Rectal smooth muscle tissue (tissue), 1 donor: ENCODE measurements around the gene LSR.
A peak's percentile ranks its signal among the peaks of the same experiment; 100 is the strongest.
"Not testable (repeated sequence)": the region's sequence is repeated elsewhere in the genome, so short reads cannot be mapped to it uniquely, and the experiment has no call there.

Experiments
- H3K27ac ChIP-seq: one replicate; pipeline ENCODE4 v1.7.0; 2013; ENCODE audit warnings: low read depth, low read length, inconsistent platforms
- H3K27me3 ChIP-seq: one replicate; pipeline ENCODE4 v1.7.0; 2013; ENCODE audit warnings: low read length; ENCODE audit not compliant: control insufficient read depth, insufficient read depth
- H3K36me3 ChIP-seq: one replicate; pipeline ENCODE4 v1.7.0; 2013; ENCODE audit warnings: low read length; ENCODE audit not compliant: control insufficient read depth, insufficient read depth
- H3K4me1 ChIP-seq: one replicate; pipeline ENCODE4 v1.7.0; 2013; ENCODE audit warnings: low read length; ENCODE audit not compliant: control insufficient read depth, insufficient read depth
- H3K4me3 ChIP-seq: one replicate; pipeline ENCODE4 v1.7.0; 2013; ENCODE audit warnings: low read length
- H3K9ac ChIP-seq: one replicate; pipeline ENCODE4 v1.7.0; 2013; ENCODE audit warnings: low read length

LSR gene

GRCh38 chr19:35239597-35239996 lies 9.2 kb upstream of the LSR start:
- not testable (repeated sequence) for H3K9ac ChIP-seq, H3K36me3 ChIP-seq, H3K4me3 ChIP-seq, H3K27ac ChIP-seq, H3K4me1 ChIP-seq, H3K27me3 ChIP-seq

GRCh38 chr19:35240327-35240726 lies 8.5 kb upstream of the LSR start:
- Histone ChIP-seq H3K27ac (no peak overlapping the region), H3K27me3 (no peaks in the 10 kb centered on the region), H3K9ac (no peak overlapping the region), H3K4me3 (no peak overlapping the region), H3K36me3 (no peaks in the 10 kb centered on the region), H3K4me1 (no peaks in the 10 kb centered on the region)

- H3K9ac ChIP-seq = no peak overlapping the region
- no peak overlapping the region for H3K4me3 ChIP-seq
- H3K4me1 ChIP-seq = no peaks in the 10 kb centered on the region
- no peaks in the 10 kb centered on the region for H3K27me3 ChIP-seq
- no peak overlapping the region for H3K27ac ChIP-seq
- H3K36me3 ChIP-seq = no peaks in the 10 kb centered on the region
These were observed 7.4 kb upstream of the LSR start for GRCh38 chr19:35241417-35241816.

- no peak overlapping the region for H3K4me3 ChIP-seq
- no peaks in the 10 kb centered on the region for H3K36me3 ChIP-seq
- H3K4me1 ChIP-seq = no peaks in the 10 kb centered on the region
- H3K27ac ChIP-seq = no peak overlapping the region
- H3K27me3 ChIP-seq = peaks cover 7% of the 10 kb centered on the region
- no peak overlapping the region for H3K9ac ChIP-seq
These were observed 2.2 kb upstream of the LSR start for GRCh38 chr19:35246466-35247092.

- peaks cover 7% of the 10 kb centered on the region for H3K27me3 ChIP-seq
- no peak overlapping the region for H3K27ac ChIP-seq
These were observed 1.1 kb upstream of the LSR start for GRCh38 chr19:35247526-35248309.

GRCh38 chr19:35249146-35249847 lies 495 bp downstream of the LSR start:
- Histone ChIP-seq H3K27ac (no peak overlapping the region), H3K4me1 (no peaks in the 10 kb centered on the region)

More at GRCh38 chr19:35247526-35248309, 1.1 kb upstream of the LSR start:
- peak overlapping the region; percentile 79 for H3K4me3 ChIP-seq
- no peaks in the 10 kb centered on the region for H3K4me1 ChIP-seq
- H3K36me3 ChIP-seq = no peaks in the 10 kb centered on the region
- H3K9ac ChIP-seq = no peak overlapping the region

GRCh38 chr19:35249848-35250711 lies 1.3 kb downstream of the LSR start:
- no peak overlapping the region for H3K9ac ChIP-seq
- no peak overlapping the region for H3K27ac ChIP-seq
- H3K4me3 ChIP-seq = peak overlapping the region; percentile 79
- peaks cover 7% of the 10 kb centered on the region for H3K27me3 ChIP-seq
- H3K36me3 ChIP-seq = no peaks in the 10 kb centered on the region
- no peaks in the 10 kb centered on the region for H3K4me1 ChIP-seq

More at GRCh38 chr19:35249146-35249847, 495 bp downstream of the LSR start:
- Histone ChIP-seq H3K27me3 (peaks cover 7% of the 10 kb centered on the region), H3K4me3 (peak overlapping the region; percentile 79), H3K9ac (no peak overlapping the region), H3K36me3 (no peaks in the 10 kb centered on the region)

- H3K9ac ChIP-seq = no peak overlapping the region
- no peak overlapping the region for H3K4me3 ChIP-seq
- no peaks in the 10 kb centered on the region for H3K36me3 ChIP-seq
- peaks cover 7% of the 10 kb centered on the region for H3K27me3 ChIP-seq
- no peaks in the 10 kb centered on the region for H3K4me1 ChIP-seq
- H3K27ac ChIP-seq = no peak overlapping the region
These were observed 2.7 kb downstream of the LSR start for GRCh38 chr19:35251456-35251855.

- Histone ChIP-seq H3K27me3 (peaks cover 3% of the 10 kb centered on the region), H3K36me3 (no peaks in the 10 kb centered on the region), H3K4me3 (no peak overlapping the region), H3K9ac (no peak overlapping the region), H3K27ac (no peak overlapping the region), H3K4me1 (no peaks in the 10 kb centered on the region)
These were observed 4.8 kb downstream of the LSR start for GRCh38 chr19:35253316-35254286.

- H3K9ac ChIP-seq = no peak overlapping the region
- H3K4me1 ChIP-seq = no peaks in the 10 kb centered on the region
- no peaks in the 10 kb centered on the region for H3K36me3 ChIP-seq
- H3K27me3 ChIP-seq = no peaks in the 10 kb centered on the region
- no peak overlapping the region for H3K27ac ChIP-seq
- no peak overlapping the region for H3K4me3 ChIP-seq
These were observed 5.8 kb downstream of the LSR start for GRCh38 chr19:35254341-35255297.
